GM19395 (cell line): ENCODE data around the gene SLAMF7.
"Not testable (repeated sequence)": the region's sequence is repeated elsewhere in the genome, so short reads cannot be mapped to it uniquely, and the experiment has no call there.

ENCODE experiments used
- ATAC-seq: cut with Tn5 transposase; IDR thresholded peaks from one replicate; pipeline ENCODE4 v1.9.1; 2021; ENCODE audit warnings: mild to moderate bottlenecking, moderate library complexity; ENCODE audit not compliant: unreplicated experiment

Gene SLAMF7

DNA sequence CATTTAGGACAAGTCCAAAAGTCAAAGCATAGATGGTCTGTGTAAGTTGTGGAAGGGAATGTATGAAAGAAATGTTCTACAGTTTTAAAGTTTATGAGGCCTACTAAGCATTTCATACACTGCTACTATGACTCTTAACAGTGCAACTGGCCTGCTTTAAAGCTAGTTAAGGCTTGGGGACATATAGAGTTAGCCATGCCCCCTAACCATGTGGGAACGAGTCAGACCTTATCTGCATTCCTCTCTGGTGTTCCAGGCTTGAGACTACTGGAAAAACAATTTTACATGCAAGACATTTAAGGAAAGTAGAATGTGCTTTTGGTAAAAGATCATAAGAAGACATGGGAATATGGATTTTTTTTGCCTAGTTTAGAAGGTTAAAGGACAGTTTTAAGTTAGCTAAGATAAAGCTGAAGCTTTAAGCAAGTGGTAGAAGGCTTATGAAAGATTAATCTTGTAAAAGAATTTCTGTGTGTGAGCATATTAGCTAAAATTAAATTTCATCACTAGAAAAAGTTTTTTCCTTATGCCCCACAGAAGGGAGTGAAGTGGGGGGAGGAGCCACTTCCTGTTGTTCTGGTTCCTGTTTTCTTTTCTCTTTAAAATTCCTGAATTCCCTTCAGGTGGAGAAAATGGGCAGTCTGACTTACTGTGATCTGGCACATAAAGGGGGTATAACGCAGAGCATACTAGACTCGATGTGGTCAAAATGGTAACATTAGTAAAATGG is 18.5 kb upstream of the SLAMF7 start:
- ATAC-seq, result no peak

DNA sequence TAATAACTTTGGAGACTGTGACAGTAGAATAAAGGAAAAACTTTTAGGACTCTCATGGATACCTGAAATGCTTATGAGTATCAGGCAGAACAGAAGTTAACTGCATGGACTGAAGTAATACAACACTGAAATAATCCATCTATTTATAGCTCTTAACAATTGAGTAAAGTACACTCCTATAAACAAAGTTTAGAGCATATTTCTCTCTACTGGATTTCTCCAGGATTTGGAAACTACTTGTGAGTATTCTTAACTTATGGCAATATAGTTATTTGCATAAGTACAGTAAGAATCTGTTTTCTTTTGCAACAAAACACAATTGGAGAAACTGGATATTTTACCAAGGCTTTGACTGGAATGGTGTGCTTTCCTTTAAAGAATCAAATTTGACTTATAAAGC is 17.6 kb upstream of the SLAMF7 start:
- no peak for ATAC-seq

DNA sequence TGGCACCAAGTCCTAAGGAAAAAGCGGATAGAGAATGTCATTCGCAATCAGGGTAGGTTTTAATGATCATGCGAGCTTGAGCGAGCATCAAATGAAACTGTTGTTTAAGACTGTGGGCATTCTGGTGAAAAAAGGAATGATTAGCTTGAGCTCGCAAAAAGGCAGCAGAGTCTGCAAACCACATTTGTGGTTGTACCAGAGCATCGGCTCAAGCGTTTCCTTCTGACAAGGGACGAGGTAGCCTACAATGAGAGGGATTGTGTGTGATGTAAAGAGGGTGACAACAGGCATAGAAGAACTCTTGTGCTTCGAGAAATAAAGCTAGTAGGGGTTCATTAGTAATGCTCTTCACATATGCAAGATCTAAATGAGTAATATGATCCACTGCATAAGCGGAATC is 16.3 kb upstream of the SLAMF7 start:
- no peak for ATAC-seq

DNA sequence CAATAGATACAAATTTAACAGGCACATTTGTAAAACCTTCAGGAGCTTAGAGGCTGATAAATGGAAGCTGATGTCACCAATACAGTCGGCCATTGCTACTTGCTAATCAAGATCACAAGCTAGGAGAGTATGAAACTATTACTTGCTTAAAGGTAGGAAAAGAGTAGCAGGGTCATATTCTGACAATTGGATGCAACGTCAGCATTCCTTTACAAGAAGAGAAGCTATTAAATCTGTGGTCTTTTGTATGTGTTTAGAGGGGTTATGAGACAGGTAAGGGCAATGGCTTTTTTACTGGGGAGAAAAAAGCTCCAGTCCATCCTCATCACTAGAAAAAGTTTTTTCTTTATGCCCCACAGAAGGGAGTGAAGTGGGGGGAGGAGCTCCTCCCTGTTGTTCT is 15.7 kb upstream of the SLAMF7 start:
- ATAC-seq, result no peak

DNA sequence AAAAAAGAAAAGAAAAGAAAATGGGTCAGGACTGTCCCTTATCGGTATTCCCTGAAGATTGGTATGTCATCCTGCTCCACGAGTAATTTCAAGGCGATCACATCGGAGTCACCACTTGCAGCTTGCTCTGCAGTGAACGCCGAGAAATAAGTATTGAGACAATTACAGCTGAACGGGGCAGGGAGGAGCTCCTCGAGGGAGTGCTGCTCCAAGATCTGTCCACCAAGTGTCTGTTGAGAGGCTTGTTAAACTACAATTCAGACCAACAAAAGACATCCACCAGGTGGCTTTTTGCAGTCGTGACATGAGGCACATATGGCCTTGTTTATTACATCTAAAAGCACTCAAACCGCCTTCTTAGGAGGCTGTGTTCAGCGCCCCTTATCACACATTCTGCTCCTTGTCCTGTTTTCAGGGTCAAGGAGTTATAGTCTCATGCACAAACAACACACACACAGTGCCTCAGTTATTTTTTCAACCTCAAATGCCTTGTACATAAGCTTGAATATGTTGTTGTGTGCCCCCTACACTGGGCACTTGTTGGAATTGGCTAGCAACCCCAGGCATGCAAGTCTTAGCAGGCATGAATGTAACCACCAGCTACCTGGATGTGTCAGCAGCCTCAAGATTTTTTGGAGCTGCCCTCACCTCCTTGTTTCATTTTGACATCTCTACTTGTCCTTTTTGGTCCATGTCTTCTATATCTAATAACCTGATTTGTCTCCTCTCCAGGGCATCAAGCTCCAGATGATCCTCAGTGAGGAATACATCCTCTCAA is 14.4 kb upstream of the SLAMF7 start:
- no peak for ATAC-seq

DNA sequence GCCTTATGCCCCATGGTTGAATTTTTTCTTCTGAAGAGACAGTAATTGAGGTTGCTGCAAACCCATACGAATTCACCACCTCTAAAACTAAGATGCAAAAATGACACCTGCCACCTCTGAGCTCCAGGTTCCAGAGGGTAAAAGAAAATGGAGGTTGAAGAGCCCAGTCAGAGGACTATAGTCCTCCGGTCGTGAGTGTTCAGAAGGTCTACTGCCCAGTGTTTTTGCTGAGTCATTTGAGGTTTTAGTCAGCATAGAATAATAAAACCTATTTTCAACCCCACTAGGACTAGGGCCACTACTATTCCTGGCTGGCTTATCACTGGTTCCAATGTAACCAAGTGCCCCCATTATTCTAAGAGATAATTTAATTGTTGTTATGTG is 12.9 kb upstream of the SLAMF7 start:
- peak; percentile 40 for ATAC-seq

DNA sequence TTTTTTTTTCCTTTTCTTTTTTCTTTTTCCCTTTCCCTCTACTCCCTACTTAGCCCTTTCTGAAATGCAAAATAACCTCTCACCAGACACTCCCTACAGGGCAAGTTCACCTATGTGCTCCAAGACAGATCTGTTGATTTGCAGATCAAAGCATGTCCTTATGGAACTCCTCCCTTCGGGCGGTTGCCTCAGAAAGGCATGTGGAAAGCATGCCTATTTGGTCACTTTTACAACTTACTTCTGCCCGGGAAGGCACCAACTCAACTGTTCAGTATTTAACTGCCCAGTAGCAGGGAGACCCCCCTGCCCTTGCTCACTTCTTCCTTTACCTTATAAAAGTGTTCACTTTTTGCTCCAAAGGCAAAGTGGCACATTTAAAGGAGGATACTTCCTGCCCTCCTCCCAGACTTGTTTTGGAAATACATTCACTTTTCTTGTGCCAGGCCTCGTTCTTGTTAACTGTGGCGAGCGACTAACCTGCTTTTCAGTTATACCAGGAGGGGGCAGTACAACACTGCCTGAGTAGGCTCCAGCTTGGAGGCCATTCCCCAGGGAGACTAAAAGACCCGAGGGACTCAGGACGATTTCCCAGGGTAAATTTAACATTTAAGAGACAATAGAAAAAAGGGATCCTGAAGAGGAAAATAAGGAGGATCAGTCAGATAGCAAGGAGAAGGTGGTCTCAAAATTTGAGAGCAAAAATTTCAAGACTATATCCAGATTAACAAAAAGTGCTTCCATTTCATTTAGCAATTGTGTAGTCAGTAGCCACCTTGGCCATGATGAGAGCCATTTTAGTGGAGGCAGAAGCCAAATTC is 12.3 kb upstream of the SLAMF7 start:
- peak; percentile 62 for ATAC-seq

DNA sequence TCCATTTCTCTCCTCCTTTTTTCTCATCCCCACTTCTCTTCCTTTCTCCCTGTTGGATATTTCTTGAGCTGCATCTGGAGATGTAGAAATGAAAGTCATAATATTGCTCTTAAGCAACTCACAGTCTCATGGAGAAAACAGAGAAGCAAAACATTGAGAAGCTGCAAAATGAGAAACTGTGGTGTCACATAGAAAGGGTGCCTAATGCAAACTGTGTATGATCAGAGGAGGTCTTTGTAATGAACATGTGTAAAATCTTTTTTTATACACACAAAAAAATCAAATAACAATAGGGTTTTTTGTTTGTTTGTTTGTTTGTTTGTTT is 11.8 kb upstream of the SLAMF7 start:
- ATAC-seq, result no peak

DNA sequence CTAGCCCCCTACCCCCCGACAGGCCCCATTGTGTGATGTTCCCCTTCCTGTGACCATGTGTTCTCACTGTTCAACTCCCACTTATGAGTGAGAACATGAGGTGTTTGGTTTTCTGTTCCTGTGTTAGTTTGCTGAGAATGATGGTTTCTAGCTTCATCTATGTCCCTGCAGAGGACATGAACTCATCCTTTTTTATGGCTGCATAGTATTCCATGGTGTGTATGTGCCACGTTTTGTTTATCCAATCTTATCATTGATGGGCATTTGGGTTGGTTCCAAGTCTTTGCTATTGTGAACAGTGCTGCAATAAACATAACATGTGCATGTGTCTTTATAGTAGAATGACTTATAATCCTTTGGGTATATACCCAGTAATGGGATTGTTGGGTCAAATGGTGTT is 7.5 kb upstream of the SLAMF7 start:
- ATAC-seq, result not testable (repeated sequence)

DNA sequence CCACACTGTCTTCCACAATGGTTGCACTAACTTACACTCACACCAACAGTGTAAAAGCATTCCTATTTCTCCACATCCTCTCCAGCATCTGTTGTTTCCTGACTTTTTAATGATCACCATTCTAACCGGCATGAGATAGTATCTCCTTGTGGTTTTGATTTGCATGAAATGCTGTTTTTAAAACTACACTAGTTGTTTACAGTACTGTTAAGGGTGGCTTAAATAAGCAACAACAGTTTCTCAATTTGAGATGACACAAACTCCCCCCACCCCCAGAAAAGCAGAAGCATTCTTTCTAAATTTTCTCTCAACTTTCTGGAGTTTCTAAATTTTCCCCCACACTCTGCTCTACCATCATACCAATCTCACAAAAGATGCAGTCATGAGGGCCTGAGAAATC is 7.1 kb upstream of the SLAMF7 start:
- no peak for ATAC-seq

DNA sequence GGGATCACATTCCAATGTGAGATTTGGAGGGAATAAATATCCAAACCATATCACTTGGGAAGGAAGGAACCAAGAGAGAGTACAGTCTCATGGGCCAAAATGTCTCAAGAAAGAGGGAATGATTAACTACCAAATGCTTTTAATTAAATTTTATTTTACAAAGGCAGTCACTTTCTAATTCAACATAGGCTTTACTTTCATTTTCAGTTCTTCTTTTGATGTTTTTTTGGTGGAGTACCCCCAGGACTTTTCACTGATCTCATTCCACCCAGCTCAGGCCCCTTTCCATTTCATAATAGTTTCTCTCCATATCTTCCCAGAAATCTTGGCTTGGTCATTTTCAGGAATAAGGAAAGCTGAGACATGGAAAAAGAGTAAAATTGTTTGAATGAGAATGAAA is 5.1 kb upstream of the SLAMF7 start:
- ATAC-seq, result no peak

DNA sequence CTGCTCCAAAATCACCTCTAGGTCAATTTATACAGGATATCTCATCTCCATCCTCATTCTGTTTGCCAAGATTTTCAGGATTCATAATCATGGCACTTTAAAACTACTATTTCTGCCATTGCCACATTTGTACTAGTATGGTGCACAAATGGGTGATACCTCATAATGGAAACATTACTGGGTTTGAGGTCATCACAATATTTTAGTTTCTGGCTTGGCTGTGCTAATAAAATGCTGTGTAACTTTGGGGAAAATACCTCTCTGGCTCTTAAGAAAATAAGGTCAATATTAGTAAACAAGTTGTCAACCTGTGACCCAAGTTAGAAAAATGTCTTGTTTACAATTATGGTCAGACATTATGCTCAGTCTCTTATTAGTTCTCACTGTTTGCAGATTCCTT is 4.7 kb upstream of the SLAMF7 start:
- ATAC-seq, result no peak

DNA sequence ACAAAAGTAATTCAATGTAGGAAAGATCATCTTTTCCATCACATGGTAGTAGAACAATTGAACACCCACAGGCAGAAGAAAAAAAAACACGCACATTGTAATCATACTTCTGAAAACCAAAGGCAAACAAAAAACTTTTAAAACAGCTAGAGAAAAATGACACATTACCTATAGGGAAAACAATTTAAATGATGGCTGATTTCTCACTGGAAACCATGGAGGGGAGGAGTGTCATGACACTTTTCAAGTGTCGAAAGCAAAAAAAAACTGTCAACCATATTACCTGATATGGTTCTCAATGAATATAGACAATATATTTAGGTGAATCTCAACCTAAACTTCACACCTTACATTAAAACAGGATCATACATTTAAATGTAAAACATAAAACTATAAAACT is 776 bp upstream of the SLAMF7 start:
- no peak for ATAC-seq

DNA sequence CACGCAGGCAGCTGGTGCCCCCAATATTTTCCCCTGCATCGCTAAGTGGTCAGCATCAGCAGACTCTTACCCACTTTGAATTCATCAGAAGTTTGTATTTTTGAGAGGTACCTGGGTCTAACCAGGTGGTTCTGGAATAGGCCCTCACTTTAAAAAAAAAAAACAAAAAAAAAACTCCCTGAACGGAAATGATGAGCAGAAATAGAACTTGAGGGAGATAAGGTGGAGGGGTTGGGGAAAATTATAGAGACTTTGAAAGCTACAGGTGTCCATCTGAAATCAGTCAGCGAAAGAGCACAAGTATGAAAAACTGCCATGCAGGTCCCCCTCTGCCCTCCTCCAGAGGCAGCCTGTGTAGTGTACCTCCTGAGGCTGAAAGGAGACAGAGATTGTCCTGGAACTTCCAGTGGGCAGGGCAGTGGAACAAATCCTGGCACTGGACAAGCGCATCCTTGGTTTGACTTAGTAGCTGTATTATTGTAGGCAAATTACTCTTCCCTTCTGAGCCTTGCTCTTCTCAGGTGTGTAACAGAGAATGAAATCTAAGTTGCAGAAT is 1.2 kb downstream of the SLAMF7 start:
- ATAC-seq, result no peak

DNA sequence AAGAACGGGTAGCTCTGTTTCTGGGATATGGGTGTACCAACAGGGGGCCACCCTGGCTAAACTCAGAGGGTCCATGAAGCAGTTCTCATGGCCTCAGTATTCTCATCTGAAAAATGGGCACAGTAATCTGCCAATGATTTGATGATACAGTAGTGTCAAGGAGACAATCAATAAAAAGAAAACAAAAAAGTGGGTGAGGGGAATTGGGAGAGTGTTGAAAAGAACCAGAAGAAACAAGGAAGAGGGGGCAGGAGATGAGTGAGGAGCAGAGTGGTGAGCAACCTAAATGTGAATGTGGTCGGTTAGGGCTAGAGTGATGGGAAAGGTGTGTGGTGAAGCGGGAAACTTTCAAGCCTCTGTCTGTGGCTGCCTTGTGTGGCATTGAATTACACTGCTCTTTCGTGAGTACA is 2.0 kb downstream of the SLAMF7 start:
- no peak for ATAC-seq

DNA sequence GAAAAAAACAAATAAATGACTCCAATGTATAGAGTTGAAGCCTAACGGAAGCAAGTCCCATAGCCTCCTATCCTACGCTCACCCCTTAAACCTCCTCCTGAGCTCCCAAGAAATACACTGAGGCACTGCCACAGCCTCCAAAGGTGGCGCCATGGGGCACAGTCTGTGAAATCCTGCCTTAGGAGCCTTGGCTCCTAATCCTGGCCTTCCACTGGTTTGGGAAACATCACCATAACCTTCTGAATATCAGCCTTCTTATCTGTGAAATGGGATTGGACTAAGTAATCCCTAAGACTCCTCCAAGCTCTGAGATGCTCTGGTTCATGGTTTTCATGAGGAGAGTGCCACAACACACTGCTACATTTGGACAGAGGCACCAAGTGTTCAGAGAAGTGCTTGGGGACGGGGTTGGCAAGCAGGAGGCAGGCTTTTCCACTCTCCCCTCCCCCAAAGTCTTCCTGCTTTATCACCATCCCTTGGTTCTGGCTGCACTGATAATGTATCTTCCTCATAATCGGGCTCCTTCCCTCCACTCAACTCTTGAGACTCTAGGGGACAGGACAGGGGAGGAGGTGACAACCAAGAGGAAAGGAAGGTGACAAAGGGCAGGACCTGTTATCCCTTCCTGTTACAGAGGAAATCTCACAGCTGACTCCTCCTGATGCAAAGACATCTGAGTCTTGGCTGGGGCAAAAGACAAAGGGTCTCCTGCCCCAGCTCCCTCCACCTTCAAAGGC is 2.7 kb downstream of the SLAMF7 start:
- no peak for ATAC-seq

DNA sequence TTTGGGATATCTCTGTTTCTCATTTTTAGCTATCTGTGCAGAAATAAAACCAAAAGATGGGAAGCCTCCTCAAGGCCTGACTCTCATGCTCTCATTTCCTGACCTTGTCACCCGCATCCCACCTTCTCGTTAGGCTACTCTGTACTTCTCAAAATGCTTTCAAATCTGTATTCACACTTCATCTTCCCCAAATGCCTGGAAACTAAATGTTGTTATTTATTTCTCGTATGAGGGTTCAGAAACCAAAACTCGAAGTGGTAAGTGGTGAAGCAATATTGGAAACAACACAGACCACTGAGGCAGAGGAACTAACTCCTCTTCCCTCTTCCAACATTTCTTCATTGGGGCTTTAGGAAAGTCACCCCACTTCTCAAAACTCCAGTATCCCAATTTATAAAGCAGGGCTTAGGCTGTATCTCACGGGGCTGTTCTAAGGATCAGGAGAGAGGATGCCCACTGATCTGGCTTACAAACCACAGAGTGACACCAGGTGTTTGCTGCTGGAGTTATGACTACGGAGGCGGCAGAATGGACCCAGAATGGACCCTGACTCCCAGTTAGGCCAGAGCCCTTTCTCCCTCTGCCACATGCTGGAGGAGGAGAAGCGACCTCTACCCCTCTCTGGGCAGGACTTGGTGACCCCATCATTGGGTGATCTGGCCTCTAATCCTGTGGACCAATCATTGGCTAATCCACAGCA is 3.5 kb downstream of the SLAMF7 start:
- no peak for ATAC-seq

DNA sequence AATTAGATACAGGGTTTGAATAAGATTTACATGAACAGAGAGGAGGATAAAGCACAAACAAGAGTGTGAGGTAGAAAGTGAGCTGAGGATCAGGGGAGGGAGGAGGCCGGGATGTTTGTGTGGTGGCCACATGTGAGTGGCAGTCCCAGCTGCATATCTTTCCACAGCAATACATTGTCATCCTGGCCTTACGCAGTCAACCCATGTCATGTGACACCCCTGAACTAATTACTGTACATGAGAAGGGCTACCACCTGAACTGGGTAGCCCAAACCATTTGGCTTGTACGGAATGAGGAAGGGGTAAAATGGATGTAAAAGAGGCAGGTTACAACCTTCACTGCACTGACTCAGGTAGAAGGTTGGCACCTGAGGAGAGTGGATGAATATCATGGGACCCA is 4.2 kb downstream of the SLAMF7 start:
- ATAC-seq, result no peak

DNA sequence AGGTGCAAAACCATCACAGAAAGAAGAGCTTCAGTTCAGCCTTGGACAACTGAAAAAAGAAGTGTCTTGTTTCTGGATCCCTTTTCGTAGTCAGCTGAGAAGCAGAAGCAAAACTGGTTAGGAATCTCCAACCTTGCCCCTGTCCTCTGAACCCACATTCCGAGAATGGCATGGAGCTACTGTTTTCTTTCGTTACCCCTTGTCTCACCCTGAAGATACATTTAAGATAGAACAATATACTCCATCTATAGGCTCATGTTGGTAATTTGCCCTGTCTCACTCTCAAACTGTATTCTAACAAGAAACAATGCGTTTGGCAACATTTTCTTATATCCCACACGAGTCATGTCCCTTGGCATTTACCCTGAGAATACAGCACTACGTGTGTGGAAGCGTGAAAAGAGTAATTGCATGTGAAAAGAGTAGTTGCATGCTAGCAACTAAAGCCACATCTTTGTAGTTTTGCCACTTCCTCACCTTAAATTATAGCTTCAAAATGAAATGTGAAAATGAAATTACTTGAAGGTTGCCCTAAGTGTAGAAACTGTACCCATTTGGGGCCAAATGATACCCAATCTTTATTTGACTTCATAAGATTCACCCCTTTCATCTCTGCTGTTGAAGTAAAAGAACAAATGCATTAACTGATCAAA is 5.3 kb downstream of the SLAMF7 start:
- no peak for ATAC-seq
